Astrocyte of the spinal cord (primary cell): ENCODE data around the gene USP25.

Experiments used
- DNase-seq: peaks from one replicate; pipeline ENCODE4 v3.0.0; 2011; ENCODE audit warnings: low read depth, low spot score
- H3K4me3 ChIP-seq: 2 replicates; pipeline ENCODE4 v1.5.1; 2011; ENCODE audit warnings: low read depth, mild to moderate bottlenecking, low read length, moderate library complexity
- in situ Hi-C: cut with HindIII; loops from 2 replicates; pipeline ENCODE4 v1.10.0; 2017; ENCODE audit warnings: low sequenced_read_pairs
- TF ChIP-seq, protein P1 (sequence below): IDR thresholded peaks from 2 replicates; pipeline ENCODE4 v1.5.1; 2012; ENCODE audit warnings: low read depth, mild to moderate bottlenecking, low read length, inconsistent platforms

The USP25 gene

DNA sequence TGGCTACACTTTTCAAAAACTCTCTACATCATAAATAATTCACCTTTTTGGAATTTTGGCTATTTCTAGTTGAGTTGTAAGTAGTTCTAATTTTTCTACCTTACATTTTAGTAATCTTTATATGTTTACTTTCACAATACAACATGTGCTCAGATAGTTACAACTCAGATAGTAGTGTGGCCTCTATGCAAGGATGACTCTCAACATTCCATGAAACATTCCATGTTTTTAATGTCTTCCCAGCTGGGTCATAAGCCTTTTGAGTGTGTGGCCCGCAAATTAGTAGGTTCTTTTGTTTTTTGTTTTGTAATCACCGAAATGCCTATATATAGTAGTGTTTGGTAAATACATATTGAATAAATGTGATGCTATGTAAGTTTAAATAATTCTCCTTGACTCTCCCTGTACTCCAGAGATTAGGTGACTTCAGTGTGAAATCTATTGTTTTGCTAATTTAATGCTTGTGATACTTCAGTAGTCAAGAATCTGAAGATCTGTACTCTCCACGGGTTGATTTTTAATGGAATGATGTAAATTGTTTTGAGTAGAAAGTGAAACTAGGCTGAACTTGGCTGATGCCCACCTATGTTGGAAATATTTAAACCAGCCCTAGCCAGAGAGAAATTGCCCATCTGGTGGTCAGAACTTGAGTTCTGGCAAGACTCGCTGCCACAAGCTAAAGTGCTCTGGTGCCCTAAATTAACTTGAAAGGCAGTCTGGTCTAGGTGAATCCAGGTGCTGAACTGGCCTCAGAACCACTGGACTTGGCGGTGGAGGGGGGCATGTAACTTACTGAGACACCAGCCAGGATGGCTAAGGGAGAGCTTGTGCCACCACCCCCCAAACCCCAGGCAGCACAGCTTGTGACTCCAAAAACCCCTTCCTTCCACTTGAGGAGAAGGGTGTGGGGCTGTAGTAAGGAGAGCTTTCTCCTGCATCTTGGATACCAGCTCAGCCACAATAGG lies 165.6 kb downstream of the USP25 start:
- TF ChIP-seq, protein P1, sequence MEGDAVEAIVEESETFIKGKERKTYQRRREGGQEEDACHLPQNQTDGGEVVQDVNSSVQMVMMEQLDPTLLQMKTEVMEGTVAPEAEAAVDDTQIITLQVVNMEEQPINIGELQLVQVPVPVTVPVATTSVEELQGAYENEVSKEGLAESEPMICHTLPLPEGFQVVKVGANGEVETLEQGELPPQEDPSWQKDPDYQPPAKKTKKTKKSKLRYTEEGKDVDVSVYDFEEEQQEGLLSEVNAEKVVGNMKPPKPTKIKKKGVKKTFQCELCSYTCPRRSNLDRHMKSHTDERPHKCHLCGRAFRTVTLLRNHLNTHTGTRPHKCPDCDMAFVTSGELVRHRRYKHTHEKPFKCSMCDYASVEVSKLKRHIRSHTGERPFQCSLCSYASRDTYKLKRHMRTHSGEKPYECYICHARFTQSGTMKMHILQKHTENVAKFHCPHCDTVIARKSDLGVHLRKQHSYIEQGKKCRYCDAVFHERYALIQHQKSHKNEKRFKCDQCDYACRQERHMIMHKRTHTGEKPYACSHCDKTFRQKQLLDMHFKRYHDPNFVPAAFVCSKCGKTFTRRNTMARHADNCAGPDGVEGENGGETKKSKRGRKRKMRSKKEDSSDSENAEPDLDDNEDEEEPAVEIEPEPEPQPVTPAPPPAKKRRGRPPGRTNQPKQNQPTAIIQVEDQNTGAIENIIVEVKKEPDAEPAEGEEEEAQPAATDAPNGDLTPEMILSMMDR: no peak
- DNase-seq: peak; percentile 42
- in situ Hi-C loops: no loop called here
- no peak overlapping the region for H3K4me3 ChIP-seq

DNA sequence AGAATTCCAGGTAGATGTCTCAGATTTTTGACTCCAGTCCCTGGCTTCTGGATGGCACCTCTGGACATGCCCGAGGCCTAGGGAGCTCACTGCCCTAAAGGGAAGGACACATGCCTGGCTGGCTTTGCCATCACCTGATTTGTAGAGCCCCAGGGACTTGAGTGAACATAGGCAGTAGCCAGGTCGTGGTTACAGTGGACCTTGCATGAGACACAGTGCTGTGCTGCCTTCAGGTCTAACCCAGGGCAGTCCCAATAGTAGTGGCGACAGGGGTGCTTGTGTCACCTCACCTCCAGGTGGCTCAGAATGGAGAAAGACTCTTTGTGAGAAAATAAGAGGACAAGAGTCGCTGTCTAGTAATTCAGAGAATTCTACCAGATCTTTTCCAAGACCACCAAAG lies 166.7 kb downstream of the USP25 start:
- no peak for DNase-seq
- H3K4me3 ChIP-seq: no peak overlapping the region
- TF ChIP-seq, protein P1: no peak
- in situ Hi-C loops: no loop called here

DNA sequence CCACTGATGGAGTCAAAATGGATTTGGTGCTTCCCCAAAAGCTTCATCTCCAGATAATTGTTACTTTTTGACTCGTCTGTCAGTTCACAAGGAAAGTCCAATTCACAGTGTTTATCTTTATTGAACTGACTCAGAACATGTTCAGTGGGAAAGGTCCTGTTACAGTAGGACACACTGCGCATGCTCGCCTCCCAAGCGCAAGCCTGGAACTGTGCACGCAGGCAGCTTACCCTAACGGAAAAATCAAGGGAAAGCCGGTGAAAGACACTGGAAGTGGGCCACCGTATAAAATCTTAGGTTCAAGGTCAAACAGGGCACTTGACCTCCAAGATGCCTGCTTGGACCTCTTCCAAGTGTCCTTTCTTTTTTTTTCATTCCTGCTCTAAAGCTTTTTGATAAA lies 174.6 kb downstream of the USP25 start:
- in situ Hi-C loops: no loop called here
- TF ChIP-seq, protein P1: no peak
- no peak overlapping the region for H3K4me3 ChIP-seq
- no peak for DNase-seq

DNA sequence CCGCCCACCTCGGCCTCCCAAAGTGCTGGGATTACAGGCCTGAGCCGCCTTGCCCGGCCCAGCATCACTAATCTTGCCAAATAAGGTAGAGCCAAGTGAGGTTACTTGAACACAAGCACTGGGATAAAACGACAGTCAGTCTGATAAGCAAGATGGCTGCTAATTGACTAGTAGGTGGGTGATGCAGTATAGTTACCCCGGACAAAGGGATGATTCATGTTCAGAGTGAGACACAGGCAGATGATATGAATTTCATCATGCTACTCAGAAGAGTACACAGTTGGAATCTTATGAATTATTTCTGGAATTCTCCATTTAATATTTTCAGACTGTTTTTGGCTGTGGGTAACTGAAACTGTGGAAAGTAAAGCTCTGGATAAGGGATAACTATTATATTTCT lies 178.4 kb downstream of the USP25 start:
- in situ Hi-C loops: no loop called here
- TF ChIP-seq, protein P1: no peak
- no peak overlapping the region for H3K4me3 ChIP-seq
- DNase-seq: no peak

GRCh38 chr21:15928196-15928595 lies 198.4 kb downstream of the USP25 start:
- H3K4me3 ChIP-seq: no peak overlapping the region
- TF ChIP-seq, protein P1: no peak
- no peak for DNase-seq
- in situ Hi-C loops: no loop called here

GRCh38 chr21:15928686-15929425 lies 199.1 kb downstream of the USP25 start:
- TF ChIP-seq, protein P1: no peak
- no peak overlapping the region for H3K4me3 ChIP-seq
- in situ Hi-C loops: no loop called here
- DNase-seq: no peak
